ENCODE results near the gene DEFB112.

Gene DEFB112

GRCh38 chr6:49995278-49995677 lies 54.5 kb downstream of the DEFB112 start:
- no peak for DNase-seq (ENCODE audit: low read depth in 2 of 2)

Measured in stimulated activated CD8-positive, alpha-beta memory T cell treated with anti-CD3 and anti-CD28 coated beads, Interleukin-7, amount 100 ng/mL, for 1 hour (primary cell).